Glutamatergic neuron (in vitro differentiated cells): ENCODE measurements around the gene EPHA10. TPM values are rescaled to one million over a fixed set of nuclear protein-coding genes. Genes with fewer than 3 reads are reported as not detected.

Experiments
- DNase-seq: peaks from one replicate; pipeline ENCODE4 v3.0.0; 2022
- H3K27ac Mint-ChIP-seq: one replicate; pipeline ENCODE4 v1.8.0; 2020; ENCODE audit warnings: mild to moderate bottlenecking, mixed read lengths, inconsistent platforms; ENCODE audit not compliant: unreplicated experiment
- H3K27me3 Mint-ChIP-seq: one replicate; pipeline ENCODE4 v1.8.0; 2020; ENCODE audit warnings: mild to moderate bottlenecking, moderate library complexity, mixed read lengths, inconsistent platforms; ENCODE audit not compliant: unreplicated experiment
- H3K36me3 Mint-ChIP-seq: one replicate; pipeline ENCODE4 v1.8.0; 2020; ENCODE audit warnings: mild to moderate bottlenecking, mixed read lengths, inconsistent platforms; ENCODE audit not compliant: unreplicated experiment
- H3K4me1 Mint-ChIP-seq: one replicate; pipeline ENCODE4 v1.8.0; 2020; ENCODE audit warnings: mild to moderate bottlenecking, low read depth, mixed read lengths, inconsistent platforms; ENCODE audit not compliant: unreplicated experiment
- H3K4me3 Mint-ChIP-seq: one replicate; pipeline ENCODE4 v1.8.0; 2020; ENCODE audit warnings: mild to moderate bottlenecking, mixed read lengths, inconsistent platforms; ENCODE audit not compliant: unreplicated experiment
- H3K9me3 Mint-ChIP-seq: one replicate; pipeline ENCODE4 v1.8.0; 2020; ENCODE audit warnings: mild to moderate bottlenecking, moderate library complexity, mixed read lengths, inconsistent platforms; ENCODE audit not compliant: unreplicated experiment
- total RNA-seq: library from RNA; stranded (reverse); fragmentation: NEBNext Ultra II Directional; extraction: Animal tissue kit (Norgen Biotek cat#: 25700); gene quantifications from one replicate; pipeline ENCODE4 v1.2.1, GENCODE V29; 2021; ENCODE audit not compliant: unreplicated experiment
- TF ChIP-seq, protein P1 (sequence below): fragments of 200-600 bp; sonication (generic); IDR thresholded peaks from one replicate; pipeline ENCODE4 v1.5.0; 2021; ENCODE audit not compliant: partially characterized antibody, unreplicated experiment

The EPHA10 gene
- total RNA-seq, 1 donor from 2014 or later, result 4.8 TPM

GRCh38 chr1:37723390-37724078, 41.4 kb downstream of the EPHA10 start:
- TF ChIP-seq, protein P1, sequence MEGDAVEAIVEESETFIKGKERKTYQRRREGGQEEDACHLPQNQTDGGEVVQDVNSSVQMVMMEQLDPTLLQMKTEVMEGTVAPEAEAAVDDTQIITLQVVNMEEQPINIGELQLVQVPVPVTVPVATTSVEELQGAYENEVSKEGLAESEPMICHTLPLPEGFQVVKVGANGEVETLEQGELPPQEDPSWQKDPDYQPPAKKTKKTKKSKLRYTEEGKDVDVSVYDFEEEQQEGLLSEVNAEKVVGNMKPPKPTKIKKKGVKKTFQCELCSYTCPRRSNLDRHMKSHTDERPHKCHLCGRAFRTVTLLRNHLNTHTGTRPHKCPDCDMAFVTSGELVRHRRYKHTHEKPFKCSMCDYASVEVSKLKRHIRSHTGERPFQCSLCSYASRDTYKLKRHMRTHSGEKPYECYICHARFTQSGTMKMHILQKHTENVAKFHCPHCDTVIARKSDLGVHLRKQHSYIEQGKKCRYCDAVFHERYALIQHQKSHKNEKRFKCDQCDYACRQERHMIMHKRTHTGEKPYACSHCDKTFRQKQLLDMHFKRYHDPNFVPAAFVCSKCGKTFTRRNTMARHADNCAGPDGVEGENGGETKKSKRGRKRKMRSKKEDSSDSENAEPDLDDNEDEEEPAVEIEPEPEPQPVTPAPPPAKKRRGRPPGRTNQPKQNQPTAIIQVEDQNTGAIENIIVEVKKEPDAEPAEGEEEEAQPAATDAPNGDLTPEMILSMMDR, result no peak
- Mint-ChIP-seq H3K9me3 (peaks cover 2% of the 10 kb centered on the region), H3K36me3 (no peaks in the 10 kb centered on the region), H3K4me3 (no peak overlapping the region), H3K27me3 (peaks cover 18% of the 10 kb centered on the region), H3K4me1 (peaks cover 19% of the 10 kb centered on the region), H3K27ac (no peak overlapping the region)
- no peak for DNase-seq

DNA sequence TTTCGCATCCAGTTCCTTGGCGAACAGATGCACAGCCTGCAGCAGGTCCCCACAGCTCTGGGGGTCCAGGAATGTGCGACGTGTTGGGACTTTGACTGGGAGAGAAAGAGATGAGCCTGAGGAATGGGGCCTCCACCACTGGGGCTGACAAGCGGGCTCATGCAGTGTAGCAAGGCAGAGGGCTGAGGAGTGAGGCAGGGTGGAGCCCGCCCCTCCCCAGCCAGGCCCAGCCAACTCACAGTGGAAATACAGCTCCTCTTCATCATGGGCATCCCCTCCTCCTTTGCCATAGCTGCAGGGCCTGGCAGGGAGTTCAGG, 41.9 kb downstream of the EPHA10 start:
- DNase-seq, result no peak
- Mint-ChIP-seq H3K9me3 (peaks cover 2% of the 10 kb centered on the region), H3K27ac (no peak overlapping the region), H3K36me3 (no peaks in the 10 kb centered on the region), H3K27me3 (peaks cover 13% of the 10 kb centered on the region), H3K4me3 (no peak overlapping the region), H3K4me1 (peaks cover 19% of the 10 kb centered on the region)
- TF ChIP-seq, protein P1, result no peak

DNA sequence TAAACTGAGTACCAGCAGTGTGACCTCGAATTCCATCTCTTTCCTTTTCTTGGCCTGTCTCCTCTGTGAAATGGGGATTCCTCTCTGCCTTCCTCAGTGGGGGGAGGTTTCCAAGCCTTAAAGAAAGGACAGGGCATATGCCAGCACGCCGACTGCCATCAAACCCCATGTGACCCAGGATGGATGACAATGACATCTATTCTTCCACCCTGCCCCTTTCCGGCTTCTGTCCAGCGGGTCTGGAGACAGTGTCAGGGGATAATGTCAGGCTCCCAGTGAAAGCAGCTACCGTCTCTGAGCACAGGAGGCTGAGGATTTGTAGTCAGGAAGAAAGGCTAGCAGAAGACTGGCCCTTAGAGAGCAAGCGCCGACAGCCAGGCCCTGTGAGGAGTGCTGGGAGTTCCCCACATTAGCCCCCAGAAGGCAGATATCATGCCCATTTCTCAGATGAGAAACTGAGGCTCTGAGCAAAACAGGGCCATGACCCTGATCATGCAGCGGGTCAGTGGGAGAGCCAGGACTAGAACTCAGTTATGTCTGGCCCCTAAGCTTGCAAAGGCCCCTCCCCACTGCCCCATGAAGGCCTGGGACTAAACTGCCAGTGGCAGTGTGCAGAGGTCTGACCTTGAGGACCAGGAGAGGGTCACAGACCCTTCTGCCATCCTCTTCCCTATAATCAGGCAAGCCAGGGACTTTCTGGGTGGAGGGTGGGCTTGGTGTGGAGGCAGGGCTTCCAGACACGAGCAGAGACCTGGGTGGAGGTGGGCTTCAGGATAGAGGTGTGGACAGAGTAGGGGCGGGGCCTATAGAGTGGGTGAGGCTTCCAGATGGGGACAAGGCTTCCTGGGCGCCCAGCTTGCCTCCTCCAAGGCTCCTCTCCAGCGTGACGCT, 42.5 kb downstream of the EPHA10 start:
- Mint-ChIP-seq H3K27me3 (peaks cover 13% of the 10 kb centered on the region), H3K4me1 (peaks cover 19% of the 10 kb centered on the region), H3K27ac (peak overlapping the region; percentile 15), H3K9me3 (peaks cover 2% of the 10 kb centered on the region), H3K36me3 (no peaks in the 10 kb centered on the region), H3K4me3 (no peak overlapping the region)
- TF ChIP-seq, protein P1, result no peak
- no peak for DNase-seq

DNA sequence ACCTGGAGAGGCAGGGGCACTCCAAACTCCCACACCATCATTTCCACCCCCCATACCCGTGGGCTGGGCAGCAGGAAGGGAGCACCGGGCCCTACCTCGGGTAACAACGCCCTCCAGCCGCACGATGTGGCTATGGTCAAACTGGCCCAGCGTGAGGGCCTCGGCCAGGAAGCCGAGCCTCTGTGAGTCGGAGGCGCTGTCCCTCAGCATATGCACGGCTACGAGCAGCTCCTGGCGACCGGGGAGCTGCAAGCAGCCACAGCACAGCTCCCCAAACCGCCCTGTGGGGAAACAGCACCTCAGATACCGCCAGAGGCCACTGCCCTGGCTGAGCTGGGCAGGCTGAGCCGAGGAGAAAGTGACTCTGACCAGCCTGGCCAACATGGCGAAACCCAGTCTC, 43.4 kb downstream of the EPHA10 start:
- no peak overlapping the region for H3K4me3 Mint-ChIP-seq
- H3K9me3 Mint-ChIP-seq, result peaks cover under 1% of the 10 kb centered on the region
- H3K27ac Mint-ChIP-seq, result no peak overlapping the region
- no peaks in the 10 kb centered on the region for H3K36me3 Mint-ChIP-seq
- peaks cover 13% of the 10 kb centered on the region for H3K27me3 Mint-ChIP-seq
- H3K4me1 Mint-ChIP-seq, result peaks cover 16% of the 10 kb centered on the region
- no peak for DNase-seq
- TF ChIP-seq, protein P1, result no peak
